Measurements from ENCODE around the gene MRPS18B. TPM values are rescaled to one million over a fixed set of nuclear protein-coding genes. Genes with fewer than 3 reads are reported as not detected.

The MRPS18B gene
- total RNA-seq (2014; rRNA removed; shearing (Covaris generic)) = 112 and 121 TPM in 2 replicates

DNA sequence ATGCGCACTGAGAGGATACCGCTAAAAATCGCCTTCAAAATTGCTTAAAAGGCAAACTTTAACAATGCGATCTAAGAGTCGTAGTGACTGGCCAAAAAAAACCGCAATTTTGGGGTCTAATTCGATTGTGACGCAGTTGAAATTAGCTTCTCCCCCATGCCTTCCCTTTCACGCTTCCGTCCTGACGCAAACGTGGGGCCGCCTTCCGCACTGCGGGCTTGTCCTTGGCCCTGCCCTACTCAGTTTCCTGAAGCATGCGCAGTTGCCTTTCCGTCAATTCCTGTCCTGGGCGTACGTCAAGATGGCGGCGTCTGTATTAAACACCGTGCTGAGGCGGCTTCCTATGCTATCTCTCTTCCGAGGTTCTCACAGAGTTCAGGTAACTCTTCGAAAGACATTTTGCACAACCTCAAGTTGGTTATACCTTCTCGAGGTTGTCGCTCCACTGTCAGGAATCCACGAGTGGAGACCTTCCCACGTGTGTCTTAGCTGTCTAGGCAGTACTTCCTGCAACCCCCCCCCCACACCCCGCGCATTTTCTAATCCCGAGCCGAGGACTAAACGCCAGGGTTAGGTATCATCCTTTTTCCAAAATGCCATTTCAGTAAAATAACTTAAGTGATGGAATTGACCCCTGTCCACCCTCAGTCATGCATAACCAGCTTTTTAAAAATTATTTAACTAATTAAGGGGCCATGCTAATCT, at the start of gene MRPS18B:
Gene MRPS18B, plus strand, starts transcription at position 276 of the 705 bp plus-strand sequence. Its CDS starts 26 bp downstream, at position 302.
- Histone ChIP-seq H3K36me3 (replicated peaks; ENCODE audit: control insufficient read depth, insufficient read depth, low read length) (peaks cover 16% of the 10 kb centered on the region), H3K4me3 (ENCODE audit: insufficient read depth, low read depth, low read length) (peak within 1 kb of the TSS; percentile 64), H3K27me3 (ENCODE audit: control insufficient read depth, insufficient read depth, low read length) (no peaks in the 10 kb centered on the region)
- peak; percentile 86 for DNase-seq

- Histone ChIP-seq H3K36me3 (replicated peaks; ENCODE audit: control insufficient read depth, insufficient read depth, low read length) (no peaks in the 10 kb centered on the region; the same call in 1 of the 2 replicates), H3K27me3 (ENCODE audit: control insufficient read depth, insufficient read depth, low read length) (no peaks in the 10 kb centered on the region; the same call in 1 of the 2 replicates), H3K4me3 (ENCODE audit: insufficient read depth, low read depth, low read length) (no peak overlapping the region)
- DNase-seq = no peak
These were observed 49.4 kb upstream of the MRPS18B start for GRCh38 chr6:30568245-30568644.

DNA sequence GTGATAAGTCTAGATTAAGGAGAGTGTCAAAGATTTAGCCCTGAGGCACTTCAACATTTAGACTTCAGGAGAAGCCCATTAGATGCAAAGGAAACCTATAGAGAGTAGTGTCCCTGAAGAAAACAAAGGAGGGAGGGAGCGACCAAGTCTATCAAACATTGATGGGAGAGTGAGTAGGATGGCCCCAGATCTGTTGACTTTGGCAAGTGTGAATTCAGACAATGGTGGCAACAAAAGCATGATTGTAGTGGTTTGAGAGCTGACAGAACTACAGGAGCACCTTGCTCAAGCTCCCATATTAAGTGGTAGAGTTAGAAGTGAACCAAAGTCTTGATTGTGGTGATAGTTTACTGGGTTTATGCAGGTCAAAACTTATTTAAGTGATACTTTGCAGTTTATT, 47.4 kb upstream of the MRPS18B start:
- Histone ChIP-seq H3K4me3 (ENCODE audit: insufficient read depth, low read depth, low read length) (peak overlapping the region; percentile 57; the same call in 1 of the 2 replicates), H3K27me3 (ENCODE audit: control insufficient read depth, insufficient read depth, low read length) (no peaks in the 10 kb centered on the region; the same call in 1 of the 2 replicates), H3K36me3 (replicated peaks; ENCODE audit: control insufficient read depth, insufficient read depth, low read length) (no peaks in the 10 kb centered on the region)
- no peak for DNase-seq

DNA sequence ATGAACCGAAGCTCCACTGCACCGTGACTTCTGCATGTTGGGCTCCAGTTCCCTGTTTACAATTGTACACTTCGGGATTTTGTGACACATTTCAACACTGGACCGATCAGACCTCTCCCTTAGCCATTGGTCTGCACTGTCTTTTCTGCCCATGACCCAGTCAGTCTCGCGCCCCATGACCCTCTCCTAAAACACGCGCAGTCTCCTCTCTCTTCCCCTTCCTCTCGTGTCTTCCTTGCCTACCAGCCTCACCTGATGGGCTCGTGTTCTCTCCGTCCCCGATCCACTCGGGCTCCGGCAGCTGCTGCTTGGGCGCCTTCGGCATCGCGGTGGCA, 46.9 kb upstream of the MRPS18B start:
- Histone ChIP-seq H3K27me3 (ENCODE audit: control insufficient read depth, insufficient read depth, low read length) (no peaks in the 10 kb centered on the region; the same call in 1 of the 2 replicates), H3K4me3 (ENCODE audit: insufficient read depth, low read depth, low read length) (peak overlapping the region; percentile 57), H3K36me3 (replicated peaks; ENCODE audit: control insufficient read depth, insufficient read depth, low read length) (0 out of 2 replicates have a peak, but pooled peaks cover 1% of the 10 kb centered on the region)
- DNase-seq = peak; percentile 43

DNA sequence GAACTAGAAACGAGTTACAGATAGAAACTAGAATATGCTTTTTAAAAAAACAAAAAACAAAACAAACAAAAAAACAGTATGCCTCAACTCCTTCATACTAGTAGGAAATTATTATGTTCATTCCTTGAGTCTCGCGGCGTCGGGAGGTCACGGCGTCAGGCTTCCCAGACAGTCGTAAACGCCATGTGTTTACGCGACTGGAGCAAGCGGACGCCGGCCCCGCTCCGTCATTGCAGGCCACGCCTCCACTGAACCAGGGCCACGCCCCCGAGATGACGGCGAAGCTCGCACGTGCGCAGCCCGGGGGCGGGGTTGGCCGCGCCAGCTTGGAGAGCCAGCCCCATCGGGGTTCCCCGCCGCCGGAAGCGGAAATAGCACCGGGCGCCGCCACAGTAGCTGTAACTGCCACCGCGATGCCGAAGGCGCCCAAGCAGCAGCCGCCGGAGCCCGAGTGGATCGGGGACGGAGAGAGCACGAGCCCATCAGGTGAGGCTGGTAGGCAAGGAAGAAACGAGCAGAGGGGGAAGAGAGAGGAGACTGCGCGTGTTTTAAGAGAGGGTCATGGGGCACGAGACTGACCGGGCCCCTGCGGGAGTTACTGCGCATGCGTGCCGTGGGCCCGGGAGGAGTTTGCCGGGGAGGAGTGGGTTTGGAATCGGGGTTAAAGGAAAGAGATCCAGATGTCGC, 46.4 kb upstream of the MRPS18B start, which contains the start of gene ABCF1:
Gene ABCF1, plus strand, starts transcription at position 368 of the 687 bp plus-strand sequence. Its CDS starts 46 bp downstream, at position 414.
- H3K27me3 ChIP-seq (ENCODE audit: control insufficient read depth, insufficient read depth, low read length) = no peaks in the 10 kb centered on the region; the same call in 1 of the 2 replicates
- 0 out of 2 replicates have a peak, but pooled peaks cover 1% of the 10 kb centered on the region for H3K36me3 ChIP-seq (replicated peaks; ENCODE audit: control insufficient read depth, insufficient read depth, low read length)
- peak within 1 kb of the TSS; percentile 80 for H3K4me3 ChIP-seq (ENCODE audit: insufficient read depth, low read depth, low read length)
- DNase-seq = peak; percentile 99

GRCh38 chr6:30571762-30572082, 45.9 kb upstream of the MRPS18B start:
- Histone ChIP-seq H3K27me3 (ENCODE audit: control insufficient read depth, insufficient read depth, low read length) (no peaks in the 10 kb centered on the region; the same call in 1 of the 2 replicates), H3K4me3 (ENCODE audit: insufficient read depth, low read depth, low read length) (peak overlapping the region; percentile 80), H3K36me3 (replicated peaks; ENCODE audit: control insufficient read depth, insufficient read depth, low read length) (peaks cover 4% of the 10 kb centered on the region)
- no peak for DNase-seq

GRCh38 chr6:30572148-30572547, 45.5 kb upstream of the MRPS18B start:
- Histone ChIP-seq H3K36me3 (replicated peaks; ENCODE audit: control insufficient read depth, insufficient read depth, low read length) (peaks cover 7% of the 10 kb centered on the region), H3K4me3 (ENCODE audit: insufficient read depth, low read depth, low read length) (peak overlapping the region; percentile 80)
- no peak for DNase-seq

GRCh38 chr6:30573113-30573512, 44.5 kb upstream of the MRPS18B start:
- peaks cover 17% of the 10 kb centered on the region for H3K36me3 ChIP-seq (replicated peaks; ENCODE audit: control insufficient read depth, insufficient read depth, low read length)
- H3K27me3 ChIP-seq (ENCODE audit: control insufficient read depth, insufficient read depth, low read length) = no peaks in the 10 kb centered on the region; the same call in 1 of the 2 replicates
- DNase-seq = no peak
- no peak overlapping the region for H3K4me3 ChIP-seq (ENCODE audit: insufficient read depth, low read depth, low read length)

More at GRCh38 chr6:30572148-30572547, 45.5 kb upstream of the MRPS18B start:
- H3K27me3 ChIP-seq (ENCODE audit: control insufficient read depth, insufficient read depth, low read length) = no peaks in the 10 kb centered on the region; the same call in 1 of the 2 replicates

GRCh38 chr6:30578051-30578450, 39.6 kb upstream of the MRPS18B start:
- no peak for DNase-seq
- H3K36me3 ChIP-seq (replicated peaks; ENCODE audit: control insufficient read depth, insufficient read depth, low read length) = peaks cover 46% of the 10 kb centered on the region
- H3K27me3 ChIP-seq (ENCODE audit: control insufficient read depth, insufficient read depth, low read length) = no peaks in the 10 kb centered on the region
- H3K4me3 ChIP-seq (ENCODE audit: insufficient read depth, low read depth, low read length) = no peak overlapping the region

GRCh38 chr6:30583921-30584320, 33.7 kb upstream of the MRPS18B start:
- peaks cover 70% of the 10 kb centered on the region for H3K36me3 ChIP-seq (replicated peaks; ENCODE audit: control insufficient read depth, insufficient read depth, low read length)
- H3K27me3 ChIP-seq (ENCODE audit: control insufficient read depth, insufficient read depth, low read length) = no peaks in the 10 kb centered on the region

DNA sequence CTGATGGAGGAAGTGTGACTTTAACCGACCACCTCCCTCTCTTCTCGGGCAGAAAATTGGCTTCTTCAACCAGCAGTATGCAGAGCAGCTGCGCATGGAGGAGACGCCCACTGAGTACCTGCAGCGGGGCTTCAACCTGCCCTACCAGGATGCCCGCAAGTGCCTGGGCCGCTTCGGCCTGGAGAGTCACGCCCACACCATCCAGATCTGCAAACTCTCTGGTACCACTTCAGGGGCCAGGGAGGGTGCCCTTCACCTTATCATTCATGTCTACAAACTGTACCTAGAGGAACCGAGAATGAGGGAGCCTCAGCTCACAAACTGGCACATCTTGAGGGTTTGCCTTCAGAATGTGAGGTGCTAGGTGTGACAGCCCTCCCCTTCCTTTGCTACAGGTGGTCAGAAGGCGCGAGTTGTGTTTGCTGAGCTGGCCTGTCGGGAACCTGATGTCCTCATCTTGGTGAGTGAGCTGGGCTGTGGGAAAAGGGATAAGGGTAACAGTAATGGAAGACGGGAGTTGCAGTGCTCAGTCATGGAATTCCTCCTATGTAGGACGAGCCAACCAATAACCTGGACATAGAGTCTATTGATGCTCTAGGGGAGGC, 27.8 kb upstream of the MRPS18B start:
- H3K4me3 ChIP-seq (ENCODE audit: insufficient read depth, low read depth, low read length) = no peak overlapping the region
- peaks cover 52% of the 10 kb centered on the region for H3K36me3 ChIP-seq (replicated peaks; ENCODE audit: control insufficient read depth, insufficient read depth, low read length)
- H3K27me3 ChIP-seq (ENCODE audit: control insufficient read depth, insufficient read depth, low read length) = no peaks in the 10 kb centered on the region
- peak; percentile 5 for DNase-seq

More at GRCh38 chr6:30583921-30584320, 33.7 kb upstream of the MRPS18B start:
- H3K4me3 ChIP-seq (ENCODE audit: insufficient read depth, low read depth, low read length) = no peak overlapping the region
- no peak for DNase-seq

- H3K4me3 ChIP-seq (ENCODE audit: insufficient read depth, low read depth, low read length) = no peak overlapping the region
- no peaks in the 10 kb centered on the region for H3K27me3 ChIP-seq (ENCODE audit: control insufficient read depth, insufficient read depth, low read length)
- peak; percentile 7 for DNase-seq
- H3K36me3 ChIP-seq (replicated peaks; ENCODE audit: control insufficient read depth, insufficient read depth, low read length) = peaks cover 45% of the 10 kb centered on the region
These were observed 27.1 kb upstream of the MRPS18B start for GRCh38 chr6:30590509-30590908.

GRCh38 chr6:30591008-30591407, 26.6 kb upstream of the MRPS18B start:
- H3K27me3 ChIP-seq (ENCODE audit: control insufficient read depth, insufficient read depth, low read length) = no peaks in the 10 kb centered on the region
- H3K36me3 ChIP-seq (replicated peaks; ENCODE audit: control insufficient read depth, insufficient read depth, low read length) = peaks cover 40% of the 10 kb centered on the region
- no peak for DNase-seq
- H3K4me3 ChIP-seq (ENCODE audit: insufficient read depth, low read depth, low read length) = no peak overlapping the region

DNA sequence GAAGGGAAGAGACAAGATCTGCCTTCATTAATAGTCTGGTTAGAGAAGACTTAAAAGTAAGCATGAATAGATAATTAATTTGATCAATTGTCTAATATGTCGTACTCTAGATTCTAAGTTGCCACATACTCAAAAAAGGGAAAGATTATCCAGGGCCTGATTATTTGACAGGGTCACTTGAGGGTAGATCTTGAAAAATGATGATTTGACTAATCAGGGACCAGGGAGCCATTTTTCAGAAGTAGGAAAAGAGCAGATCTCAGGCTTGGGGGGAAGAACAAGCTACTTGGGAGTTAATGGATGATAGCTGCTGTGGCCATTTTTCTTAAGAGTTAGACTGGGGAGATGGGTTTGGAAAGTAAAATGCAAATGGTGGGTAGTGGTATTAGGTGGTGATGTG, 25.4 kb upstream of the MRPS18B start:
- Histone ChIP-seq H3K36me3 (replicated peaks; ENCODE audit: control insufficient read depth, insufficient read depth, low read length) (peaks cover 29% of the 10 kb centered on the region), H3K27me3 (ENCODE audit: control insufficient read depth, insufficient read depth, low read length) (no peaks in the 10 kb centered on the region), H3K4me3 (ENCODE audit: insufficient read depth, low read depth, low read length) (no peak overlapping the region)
- no peak for DNase-seq
